Lung (tissue), 12 donors: ENCODE results near the gene TRPC4AP. TPM values are rescaled to one million over a fixed set of nuclear protein-coding genes. Genes with fewer than 3 reads are reported as not detected.

ENCODE experiments used
- ATAC-seq: fragments of 200-7000 bp; cut with Tn5 transposase; one replicate; pipeline ENCODE4 v1.9.1; 2020; ENCODE audit warnings: moderate number of reproducible peaks; ENCODE audit not compliant: insufficient read depth, low FRiP score
- DNase-seq, 3 donors: peaks; one replicate each; pipeline ENCODE4 v3.0.0-alpha.2; 2013 to 2017
- H3K27ac ChIP-seq, 2 donors: one replicate each; pipeline ENCODE4 v1.5.1; 2013; ENCODE audit warnings: mild to moderate bottlenecking in 2 of 2, moderate library complexity in 2 of 2, control low read depth in 1 of 2, inconsistent platforms in 1 of 2, low read depth in 1 of 2, low read length in 1 of 2
- H3K27me3 ChIP-seq, 3 donors: one replicate each; pipeline ENCODE4 v1.5.1; 2013; ENCODE audit warnings: low read length in 2 of 3; ENCODE audit not compliant: control insufficient read depth in 3 of 3, insufficient read depth in 3 of 3
- H3K36me3 ChIP-seq, 4 donors: one replicate each; pipeline ENCODE4 v1.5.1; 2013; ENCODE audit warnings: low read length in 4 of 4, mild to moderate bottlenecking in 1 of 4, moderate library complexity in 1 of 4; ENCODE audit not compliant: control insufficient read depth in 4 of 4, insufficient read depth in 4 of 4
- H3K4me1 ChIP-seq, 5 donors: one replicate each; pipeline ENCODE4 v1.5.1; 2013; ENCODE audit warnings: low read length in 5 of 5, mild to moderate bottlenecking in 2 of 5, moderate library complexity in 1 of 5; ENCODE audit not compliant: control insufficient read depth in 5 of 5, insufficient read depth in 5 of 5
- H3K4me3 ChIP-seq: one replicate; pipeline ENCODE4 v1.5.1; 2013; ENCODE audit warnings: mild to moderate bottlenecking, control low read depth, moderate library complexity
- H3K9ac ChIP-seq, 2 donors: one replicate each; pipeline ENCODE4 v1.5.1; 2013; ENCODE audit warnings: low read length in 2 of 2, control low read depth in 1 of 2; ENCODE audit not compliant: insufficient read depth in 1 of 2
- H3K9me3 ChIP-seq, 4 donors: one replicate each; pipeline ENCODE4 v1.5.1; 2013; ENCODE audit warnings: low read length in 3 of 4, mild to moderate bottlenecking in 1 of 4, moderate library complexity in 1 of 4; ENCODE audit not compliant: control insufficient read depth in 4 of 4, insufficient read depth in 3 of 4
- WGBS, 2 donors: extraction: QIAGEN DNeasy Blood & Tissue Kit; methylation state at CpG; one replicate each; pipeline ENCODE4 v1.1.7; 2013; 5-methylcytosine and 5-hydroxymethylcytosine counted together
- polyA plus RNA-seq, 2 donors: library from polyadenylated mRNA; stranded (reverse); fragments of 200-250 nt; gene quantifications; one replicate each; pipeline ENCODE4 v1.2.1, GENCODE V29; 2013
- total RNA-seq, 2 donors: library from RNA; depleted of rRNA in 1 of 2; stranded (reverse); fragments of >200 nt in 1 of 2; gene quantifications; one replicate each; pipeline ENCODE4 v1.2.1, GENCODE V29; 2014 to 2021
- TF ChIP-seq, protein P1 (sequence below): IDR thresholded peaks from 2 replicates; pipeline ENCODE4 v1.5.1; 2012; ENCODE audit warnings: mild to moderate bottlenecking; ENCODE audit errors: control extremely low read depth, extremely low read depth
- donor health status: control.
- donor health status: control.
- donor health status: Bipolar disorder and iron deficiency.
- donor health status: healthy.
- donor health status: DM: yes; HTN: yes; CAD: no.

TRPC4AP gene
- total and polyA plus RNA-seq, 4 donors, result 37.6 to 62.5 (median 50.2) TPM

DNA sequence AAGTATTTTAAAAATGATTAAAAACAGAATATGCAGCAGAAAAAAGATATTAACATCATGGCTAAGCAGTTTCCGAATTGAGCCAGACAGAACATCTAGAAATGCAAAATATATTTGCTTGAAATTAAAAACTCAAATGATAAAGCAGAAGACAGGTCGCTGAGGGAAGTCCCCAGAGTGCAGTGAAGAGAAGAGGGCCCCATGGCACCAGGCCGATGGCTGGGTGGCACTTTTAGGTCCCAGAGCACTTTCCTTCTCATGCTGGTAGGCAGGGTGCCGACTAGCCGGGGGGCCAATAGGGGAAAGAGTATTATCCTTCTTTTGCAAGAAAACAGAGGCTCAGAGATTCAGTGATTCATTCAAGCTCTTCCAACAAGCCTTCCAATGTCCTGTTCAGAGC is 78.1 kb downstream of the TRPC4AP start:
- ATAC-seq (no peak), DNase-seq (no peak)
- TF ChIP-seq, protein P1, sequence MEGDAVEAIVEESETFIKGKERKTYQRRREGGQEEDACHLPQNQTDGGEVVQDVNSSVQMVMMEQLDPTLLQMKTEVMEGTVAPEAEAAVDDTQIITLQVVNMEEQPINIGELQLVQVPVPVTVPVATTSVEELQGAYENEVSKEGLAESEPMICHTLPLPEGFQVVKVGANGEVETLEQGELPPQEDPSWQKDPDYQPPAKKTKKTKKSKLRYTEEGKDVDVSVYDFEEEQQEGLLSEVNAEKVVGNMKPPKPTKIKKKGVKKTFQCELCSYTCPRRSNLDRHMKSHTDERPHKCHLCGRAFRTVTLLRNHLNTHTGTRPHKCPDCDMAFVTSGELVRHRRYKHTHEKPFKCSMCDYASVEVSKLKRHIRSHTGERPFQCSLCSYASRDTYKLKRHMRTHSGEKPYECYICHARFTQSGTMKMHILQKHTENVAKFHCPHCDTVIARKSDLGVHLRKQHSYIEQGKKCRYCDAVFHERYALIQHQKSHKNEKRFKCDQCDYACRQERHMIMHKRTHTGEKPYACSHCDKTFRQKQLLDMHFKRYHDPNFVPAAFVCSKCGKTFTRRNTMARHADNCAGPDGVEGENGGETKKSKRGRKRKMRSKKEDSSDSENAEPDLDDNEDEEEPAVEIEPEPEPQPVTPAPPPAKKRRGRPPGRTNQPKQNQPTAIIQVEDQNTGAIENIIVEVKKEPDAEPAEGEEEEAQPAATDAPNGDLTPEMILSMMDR, result no peak
- no peak overlapping the region for H3K27ac ChIP-seq
- H3K9me3 ChIP-seq, result no peaks in the 10 kb centered on the region
- H3K4me1 ChIP-seq, result peaks cover 0 to 11% (median 0%) of the 10 kb centered on the region in 5 donors
- H3K36me3 ChIP-seq, result peaks cover 17 to 68% (median 36%) of the 10 kb centered on the region in 4 donors
- H3K9ac ChIP-seq, result no peak overlapping the region
- H3K27me3 ChIP-seq, result no peaks in the 10 kb centered on the region
- H3K4me3 ChIP-seq, result no peak overlapping the region
- WGBS, 2 donors, result 92 to 95% methylated on average over 5 of the region's 5 CpGs

DNA sequence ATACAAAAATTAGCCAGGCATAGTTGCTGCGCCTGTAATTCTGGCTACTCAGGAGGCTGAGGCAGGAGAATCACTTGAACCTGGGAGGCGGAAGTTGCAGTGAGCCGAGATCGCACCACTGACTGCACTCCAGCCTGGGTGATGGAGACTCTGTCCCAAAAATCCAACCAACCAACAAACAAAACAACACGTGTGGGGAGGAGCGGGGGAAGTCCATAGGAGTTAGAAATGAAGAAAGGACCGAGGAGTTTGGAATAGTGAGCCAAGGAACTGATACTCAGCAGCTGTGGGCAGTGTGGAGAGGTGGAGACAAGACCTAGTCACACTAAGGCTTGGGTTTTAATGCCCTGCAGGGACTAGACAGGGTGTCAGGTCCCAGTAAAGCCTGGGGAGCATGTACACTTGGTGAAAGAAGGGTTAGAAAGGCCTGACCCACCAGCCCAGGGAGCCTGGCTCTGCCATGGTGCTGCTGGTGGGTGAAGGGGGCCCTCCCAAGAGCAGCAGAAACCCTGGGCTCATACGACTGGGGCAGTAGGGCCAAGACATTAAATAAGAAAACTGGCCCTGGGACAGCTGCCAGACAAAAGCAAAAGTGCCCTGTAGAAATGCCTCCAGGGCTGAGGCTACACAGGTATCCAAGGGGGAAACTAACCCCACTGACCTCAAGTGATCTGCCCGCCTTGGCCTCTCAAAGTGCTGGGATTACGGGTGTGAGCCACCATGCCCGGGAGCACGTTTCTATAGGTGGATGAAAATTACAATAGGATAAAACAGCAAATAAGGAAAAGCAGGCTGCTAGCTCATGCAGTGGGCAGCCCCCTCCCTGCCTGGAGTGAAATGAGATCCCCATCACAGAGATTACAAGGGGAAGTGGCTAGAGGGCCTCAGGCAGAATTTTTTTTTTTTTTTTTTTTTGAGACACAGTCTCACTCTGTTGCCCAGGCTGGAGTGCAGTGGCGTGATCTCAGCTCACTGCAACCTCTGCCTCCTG is 78.9 kb downstream of the TRPC4AP start:
- Histone ChIP-seq H3K9me3 (no peaks in the 10 kb centered on the region), H3K36me3 (peaks cover 17 to 68% (median 40%) of the 10 kb centered on the region in 4 donors), H3K27ac (no peak overlapping the region), H3K27me3 (no peaks in the 10 kb centered on the region), H3K4me3 (no peak overlapping the region), H3K4me1 (peaks cover 0 to 5% (median 0%) of the 10 kb centered on the region in 5 donors), H3K9ac (no peak overlapping the region)
- no peak for ATAC-seq
- WGBS, 2 donors, result 90 to 91% methylated on average over 13 of the region's 13 CpGs
- TF ChIP-seq, protein P1, result no peak
- no peak for DNase-seq

DNA sequence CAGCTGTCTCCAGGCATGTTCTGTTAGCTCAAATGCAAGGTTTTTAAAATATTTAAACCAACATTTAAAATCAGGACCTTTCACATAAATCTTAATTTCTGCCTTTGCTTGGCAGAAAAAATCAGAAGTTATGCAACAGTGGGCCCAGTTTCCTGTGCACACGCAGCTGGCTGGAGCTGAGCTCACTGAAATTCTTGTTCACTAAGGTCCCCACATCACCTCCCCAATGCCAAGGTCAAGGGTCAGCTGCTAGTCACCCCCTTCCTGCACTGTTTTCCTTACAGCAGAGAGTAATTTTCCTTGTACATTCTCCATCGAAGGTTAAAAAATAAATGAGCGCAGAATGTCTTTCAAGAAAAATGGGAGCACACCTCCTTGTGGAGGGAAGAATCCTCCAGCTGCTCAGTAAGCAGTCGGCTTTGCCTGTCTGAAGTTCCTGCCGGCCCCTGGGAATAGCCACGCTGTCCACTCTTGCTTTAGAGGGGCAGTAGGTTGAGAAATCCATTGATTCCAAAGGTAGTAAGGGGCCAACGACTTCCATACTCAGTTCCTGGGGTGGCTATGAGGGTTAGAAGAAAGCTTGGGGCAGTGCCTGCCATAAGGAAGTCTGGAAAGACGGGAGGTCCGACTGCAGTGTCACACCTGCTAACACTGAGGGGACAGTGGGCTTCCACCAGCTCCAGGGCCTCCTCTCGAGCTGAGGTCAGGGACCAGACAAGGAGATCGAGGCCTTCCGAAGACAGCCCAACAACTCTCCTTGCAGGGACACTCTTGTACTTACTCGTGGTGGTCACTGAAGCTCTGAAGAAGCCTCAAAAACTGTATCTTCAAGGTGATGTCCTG is 80.2 kb downstream of the TRPC4AP start:
- peak overlapping the region in 1 of 2 donors; percentile 65 for H3K27ac ChIP-seq
- H3K9me3 ChIP-seq, result no peaks in the 10 kb centered on the region
- H3K4me3 ChIP-seq, result no peak overlapping the region
- no peak for ATAC-seq
- 74 to 84% methylated on average over 13 of the region's 13 CpGs for WGBS, 2 donors
- H3K27me3 ChIP-seq, result no peaks in the 10 kb centered on the region
- peaks cover 0 to 5% (median 0%) of the 10 kb centered on the region in 5 donors for H3K4me1 ChIP-seq
- TF ChIP-seq, protein P1, result no peak
- DNase-seq, result no peak
- peaks cover 22 to 72% (median 47%) of the 10 kb centered on the region in 4 donors for H3K36me3 ChIP-seq
- H3K9ac ChIP-seq, result no peak overlapping the region
